GM23338 (cell line): ENCODE results near the gene MKNK1. TPM values are rescaled to one million over a fixed set of nuclear protein-coding genes. Genes with fewer than 3 reads are reported as not detected.

Experiments used
- ATAC-seq: fragments of 200-7000 bp; cut with Tn5 transposase; 3 replicates; pipeline ENCODE4 v1.9.1; 2020
- DNase-seq: peaks from one replicate; pipeline ENCODE4 v3.0.0-alpha.2; 2015; ENCODE audit warnings: low spot score
- H2AFZ ChIP-seq: fragments of 200-600 bp; sonication (generic); 2 replicates; pipeline ENCODE4 v1.8.0; 2016; ENCODE audit warnings: antibody characterized with exemption, mild to moderate bottlenecking, moderate library complexity
- H3F3A ChIP-seq: fragments of 200-600 bp; sonication (generic); replicated peaks from 2 replicates; pipeline ENCODE4 v1.8.0; 2017; ENCODE audit warnings: antibody characterized with exemption, mixed run types, low read depth
- H3K27ac ChIP-seq: fragments of 200-600 bp; sonication (generic); 2 replicates; pipeline ENCODE4 v1.6.1; 2016; ENCODE audit warnings: low read depth
- H3K27me3 ChIP-seq: fragments of 200-600 bp; sonication (generic); 2 replicates; pipeline ENCODE4 v1.8.0; 2016; ENCODE audit warnings: mild to moderate bottlenecking, mixed run types, moderate library complexity; ENCODE audit not compliant: insufficient read depth
- H3K36me3 ChIP-seq: fragments of 200-600 bp; sonication (generic); 2 replicates; pipeline ENCODE4 v1.8.0; 2016; ENCODE audit warnings: mild to moderate bottlenecking; ENCODE audit not compliant: insufficient read depth
- H3K4me1 ChIP-seq: fragments of 200-600 bp; sonication (generic); 2 replicates; pipeline ENCODE4 v1.8.0; 2016; ENCODE audit warnings: mild to moderate bottlenecking, moderate library complexity; ENCODE audit not compliant: insufficient read depth
- H3K4me2 ChIP-seq: fragments of 200-600 bp; sonication (generic); 2 replicates; pipeline ENCODE4 v1.7.1; 2017; ENCODE audit warnings: mixed run types
- H3K4me3 ChIP-seq: fragments of 200-600 bp; sonication (generic); 2 replicates; pipeline ENCODE4 v1.6.1; 2016; ENCODE audit warnings: mixed run types
- H3K79me2 ChIP-seq: fragments of 200-600 bp; sonication (generic); replicated peaks from 2 replicates; pipeline ENCODE4 v1.8.0; 2017; ENCODE audit warnings: mild to moderate bottlenecking; ENCODE audit not compliant: insufficient read depth
- H3K9me2 ChIP-seq: fragments of 200-600 bp; sonication (generic); 2 replicates; pipeline ENCODE4 v1.8.0; 2017; ENCODE audit not compliant: insufficient read depth
- H4K20me1 ChIP-seq: fragments of 200-600 bp; sonication (generic); replicated peaks from 2 replicates; pipeline ENCODE4 v1.8.0; 2017; ENCODE audit warnings: mild to moderate bottlenecking; ENCODE audit not compliant: insufficient read depth
- H3K27ac Mint-ChIP-seq: 2 replicates; pipeline ENCODE4 v1.8.0; 2020; ENCODE audit warnings: inconsistent platforms, mild to moderate bottlenecking, moderate library complexity, mixed read lengths
- H3K27me3 Mint-ChIP-seq: 3 replicates; pipeline ENCODE4 v1.8.0; 2022; ENCODE audit warnings: low read depth, mild to moderate bottlenecking, moderate library complexity, mixed read lengths, inconsistent platforms; ENCODE audit not compliant: insufficient read depth, poor library complexity
- H3K36me3 Mint-ChIP-seq: 3 replicates; pipeline ENCODE4 v1.8.0; 2021; ENCODE audit warnings: low read depth, mild to moderate bottlenecking, inconsistent platforms, moderate library complexity, mixed read lengths
- H3K4me1 Mint-ChIP-seq: 3 replicates; pipeline ENCODE4 v1.8.0; 2020; ENCODE audit warnings: mild to moderate bottlenecking, inconsistent platforms, mixed read lengths
- H3K4me3 Mint-ChIP-seq: 3 replicates; pipeline ENCODE4 v1.8.0; 2021; ENCODE audit warnings: moderate library complexity, mild to moderate bottlenecking, inconsistent platforms, mixed read lengths
- H3K9me3 Mint-ChIP-seq: 3 replicates; pipeline ENCODE4 v1.8.0; 2020; ENCODE audit warnings: moderate library complexity, mild to moderate bottlenecking, inconsistent platforms, mixed read lengths
- CREB1 ChIP-seq: fragments of 250-450 bp; sonication (Bioruptor Pico); IDR thresholded peaks from 2 replicates; pipeline ENCODE4 v1.5.0; 2020; ENCODE audit warnings: low read depth, mild to moderate bottlenecking, moderate library complexity
- CTCF ChIP-seq, 2 experiments: fragments of 200-600 bp in 1 of 2; sonication (generic) in 1 of 2; conservative IDR thresholded peaks; 2 replicates each; pipeline versions ENCODE4 v1.5.1 to v1.6.1; 2016 to 2017; ENCODE audit warnings: antibody characterized with exemption in 2 of 2, low read depth in 2 of 2, mild to moderate bottlenecking in 2 of 2, moderate library complexity in 1 of 2
- POLR2AphosphoS5 ChIP-seq: IDR thresholded peaks from 2 replicates; pipeline ENCODE4 v1.6.1; 2016; ENCODE audit warnings: antibody characterized with exemption, low read depth
- ZNF114 ChIP-seq: fragments of 250-450 bp; sonication (Bioruptor Pico); IDR thresholded peaks from 2 replicates; pipeline ENCODE4 v1.5.0; 2020; ENCODE audit warnings: mild to moderate bottlenecking, moderate library complexity
- ZNF331 ChIP-seq: fragments of 250-450 bp; sonication (Bioruptor Pico); IDR thresholded peaks from 2 replicates; pipeline ENCODE4 v1.5.0; 2020; ENCODE audit warnings: low read depth, mild to moderate bottlenecking, moderate library complexity
- ZNF462 ChIP-seq: fragments of 250-450 bp; sonication (Bioruptor Pico); IDR thresholded peaks from 2 replicates; pipeline ENCODE4 v1.5.0; 2020; ENCODE audit warnings: mild to moderate bottlenecking, moderate library complexity
- polyA plus RNA-seq: library from polyadenylated mRNA; unstranded; fragments of >200 nt; fragmentation: Nextera tagmentation; extraction: Ambion mirVana; gene quantifications from 2 replicates; pipeline ENCODE4 v1.2.1, GENCODE V29; 2016
- total RNA-seq: library from RNA; depleted of rRNA; stranded (reverse); fragments of >200 nt; shearing (Covaris generic); gene quantifications from 2 replicates; pipeline ENCODE4 v1.2.3, GENCODE V29; 2014

MKNK1 gene
- total and polyA plus RNA-seq, 2 experiments from 2014 or later: 11.8 to 20.5 TPM

- no peaks in the 10 kb centered on the region for H3K9me3 Mint-ChIP-seq
- H3K27ac Mint-ChIP-seq: 0 out of 2 replicates have a peak overlapping the region, but pooled peaks have one; percentile 30
- TF ChIP-seq ZNF114 (CRISPR knock-in tag) (no peak), ZNF462 (no peak), CTCF (conservative IDR thresholded peaks at IDR 0.05; ENCODE audit: low read depth in 2 of 2) (no peak), CREB1 (no peak), POLR2AphosphoS5 (no peak), ZNF331 (CRISPR knock-in tag) (no peak)
- H3K4me3 Mint-ChIP-seq: no peak overlapping the region
- no peak for DNase-seq
- Histone ChIP-seq H3K4me2 (no peak overlapping the region), H3K79me2 (no peaks in the 10 kb centered on the region), H3K4me1 (no peaks in the 10 kb centered on the region), H3K4me3 (no peak overlapping the region), H3K36me3 (no peaks in the 10 kb centered on the region), H3K27ac (no peak overlapping the region), H2AFZ (no peak overlapping the region), H3K9me2 (no peaks in the 10 kb centered on the region), H3F3A (no peaks in the 10 kb centered on the region), H4K20me1 (no peaks in the 10 kb centered on the region), H3K27me3 (no peaks in the 10 kb centered on the region)
- no peaks in the 10 kb centered on the region; the same call in 2 of the 3 replicates for H3K36me3 Mint-ChIP-seq
- H3K4me1 Mint-ChIP-seq: peaks cover 21% of the 10 kb centered on the region
- ATAC-seq: no peak
- peaks cover 5% of the 10 kb centered on the region for H3K27me3 Mint-ChIP-seq
Measured at GRCh38 chr1:46576596-46576995, 27.5 kb downstream of the MKNK1 start.
